GM21723 (cell line): ENCODE data around the gene EEF1AKMT4.
A peak's percentile ranks its signal among the peaks of the same experiment; 100 is the strongest.
"Not testable (repeated sequence)": the region's sequence is repeated elsewhere in the genome, so short reads cannot be mapped to it uniquely, and the experiment has no call there.

Experiments used
- ATAC-seq: cut with Tn5 transposase; IDR thresholded peaks from one replicate; pipeline ENCODE4 v1.9.1; 2021; ENCODE audit warnings: mild to moderate bottlenecking, moderate library complexity; ENCODE audit not compliant: unreplicated experiment

EEF1AKMT4 gene

DNA sequence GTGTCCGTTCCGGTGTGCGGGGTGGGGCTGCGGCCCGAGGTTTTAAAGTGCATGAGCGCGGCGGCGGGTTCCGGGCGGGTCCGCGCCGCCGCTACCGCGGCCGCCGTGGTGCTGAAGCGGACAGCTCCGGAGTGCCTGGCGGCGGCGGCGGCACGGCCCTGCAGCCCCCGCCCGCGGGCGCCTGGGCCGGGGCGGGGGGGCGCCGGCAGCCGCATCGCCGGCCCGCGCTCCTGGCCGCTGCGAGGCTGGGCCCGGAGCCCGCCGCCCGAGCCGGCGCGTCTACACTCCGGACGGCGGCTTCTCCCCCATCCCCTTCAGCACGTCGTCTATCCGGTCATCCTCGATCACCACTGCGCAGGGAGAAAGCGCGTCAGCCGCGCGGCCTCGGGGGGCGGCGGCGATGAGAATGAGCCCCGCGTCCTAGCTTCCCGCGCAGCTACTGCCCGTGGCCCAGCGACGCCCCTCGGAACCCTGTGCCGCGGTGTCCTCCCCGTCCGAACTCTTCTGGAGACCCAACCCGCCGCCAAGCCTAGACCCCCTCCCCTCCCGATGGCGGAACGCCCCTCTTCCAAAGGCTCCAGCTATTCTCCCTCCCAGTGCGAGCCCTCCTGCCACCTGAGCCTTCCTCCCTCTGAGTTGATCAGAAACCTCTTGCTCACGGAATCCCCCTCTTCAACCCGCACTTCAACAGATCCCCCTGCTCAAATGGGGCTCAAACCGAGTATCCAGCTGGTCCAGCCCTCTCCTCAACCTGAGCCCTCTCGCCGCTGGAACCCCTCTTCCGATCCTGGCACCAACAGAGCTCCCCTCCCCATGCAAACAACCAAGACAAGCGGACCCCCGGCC, 10.6 kb downstream of the EEF1AKMT4 start:
- no peak for ATAC-seq

DNA sequence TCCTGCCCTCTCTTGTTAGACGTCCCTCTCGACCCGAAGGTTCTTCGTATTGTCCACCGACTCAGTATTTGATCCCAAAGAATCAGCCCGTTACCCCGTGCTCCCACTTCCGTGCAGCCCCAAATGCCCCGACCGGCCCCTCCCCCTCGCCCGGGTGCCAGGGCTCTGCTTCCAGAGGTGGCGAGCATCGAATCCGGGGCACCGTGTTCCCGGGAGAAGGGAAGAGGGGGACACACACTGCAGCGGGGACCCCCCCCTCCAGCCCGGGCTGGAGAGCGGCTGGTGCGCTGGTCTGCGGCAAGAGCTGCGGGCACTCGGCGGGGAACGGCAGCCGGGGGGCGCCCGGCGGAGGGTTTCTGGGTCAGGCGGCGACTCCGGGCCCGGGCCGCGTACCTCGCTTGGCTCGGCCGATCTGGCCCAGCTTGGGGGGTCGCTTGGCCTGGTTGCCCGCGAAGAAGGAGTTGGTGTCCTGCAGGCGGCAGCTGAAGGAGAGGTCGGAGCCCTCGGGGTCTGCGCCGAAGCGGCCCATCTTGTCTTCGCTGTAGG, 11.3 kb downstream of the EEF1AKMT4 start:
- ATAC-seq = peak; percentile 15

DNA sequence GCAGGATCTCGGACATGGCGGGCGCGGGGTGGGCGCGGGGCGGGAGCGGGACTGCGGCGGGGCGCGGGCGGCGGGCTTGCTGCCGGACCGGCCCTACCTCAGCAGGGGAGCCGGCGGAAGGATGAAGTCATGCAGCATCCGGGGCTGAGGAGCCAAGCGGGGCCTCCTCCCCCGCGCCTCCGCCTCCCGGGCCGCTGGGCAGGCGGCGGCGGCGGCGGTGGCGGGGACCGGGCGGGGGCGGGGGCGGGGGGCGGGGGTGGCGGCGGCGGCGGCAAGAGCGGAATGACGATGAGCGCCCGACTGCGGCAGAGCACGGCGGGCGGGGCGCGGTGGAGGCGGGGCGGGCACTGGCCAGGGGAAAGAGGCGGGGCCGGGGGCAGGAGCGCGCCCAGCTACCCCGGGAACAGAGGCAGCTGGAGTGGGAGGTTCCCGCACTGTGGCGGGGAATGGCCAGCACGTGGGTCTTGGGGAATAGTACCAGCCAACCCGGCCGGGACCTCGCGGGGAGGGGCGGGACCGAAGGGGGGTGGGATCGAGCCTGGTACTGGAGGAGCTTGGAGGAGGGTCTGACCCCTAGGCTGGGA, 11.9 kb downstream of the EEF1AKMT4 start, which contains the start of gene CAMK2N2:
Gene CAMK2N2 (minus strand): TSS at position 284 of the 584 bp plus-strand sequence. CDS start 268 bp downstream, at position 16.
- ATAC-seq = peak; percentile 66

DNA sequence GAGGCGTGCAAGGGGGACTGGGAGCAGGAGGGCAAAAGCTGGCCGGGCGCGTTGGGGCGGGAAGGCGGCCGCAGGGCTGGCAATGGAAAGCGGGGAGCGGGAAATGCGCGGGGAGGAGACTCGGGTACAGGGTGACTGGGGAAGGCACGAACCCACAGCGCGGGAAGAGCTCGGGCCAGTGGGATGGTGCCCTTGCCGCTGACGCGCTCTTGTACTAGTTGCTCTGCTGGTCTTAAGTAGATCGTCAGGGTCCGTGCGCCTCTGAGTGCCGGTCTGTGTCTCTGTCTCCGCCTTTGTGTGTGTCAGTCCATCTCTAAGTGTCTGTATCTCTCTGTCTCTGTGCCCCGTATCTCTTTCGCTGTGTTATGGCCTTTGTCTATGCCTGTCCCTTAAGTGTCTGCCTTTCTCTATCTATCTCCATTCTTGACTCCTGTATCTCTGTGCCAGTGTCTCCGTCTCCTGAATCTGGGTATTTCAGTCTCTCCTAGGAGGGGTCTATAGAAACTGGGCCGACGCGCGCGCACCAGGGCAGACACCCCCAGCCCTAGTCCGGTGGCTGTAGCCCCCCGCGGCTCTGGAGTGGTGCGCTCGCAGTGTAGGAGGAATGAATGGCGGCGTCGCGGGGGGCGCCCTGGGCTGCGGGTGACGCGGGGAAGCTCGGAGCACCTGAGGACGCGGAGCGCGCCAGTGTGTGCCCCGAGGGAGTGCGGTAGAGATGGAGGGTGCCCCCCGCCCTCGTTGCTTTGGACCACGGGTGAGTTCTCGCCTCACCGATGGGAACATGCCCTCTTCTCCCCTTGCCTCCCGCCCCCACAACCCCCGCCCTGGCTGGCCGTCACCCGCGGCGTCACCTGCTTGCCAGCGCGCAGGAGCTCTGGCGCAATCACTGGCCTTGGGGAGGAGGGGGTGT, 12.6 kb downstream of the EEF1AKMT4 start:
- no peak for ATAC-seq

DNA sequence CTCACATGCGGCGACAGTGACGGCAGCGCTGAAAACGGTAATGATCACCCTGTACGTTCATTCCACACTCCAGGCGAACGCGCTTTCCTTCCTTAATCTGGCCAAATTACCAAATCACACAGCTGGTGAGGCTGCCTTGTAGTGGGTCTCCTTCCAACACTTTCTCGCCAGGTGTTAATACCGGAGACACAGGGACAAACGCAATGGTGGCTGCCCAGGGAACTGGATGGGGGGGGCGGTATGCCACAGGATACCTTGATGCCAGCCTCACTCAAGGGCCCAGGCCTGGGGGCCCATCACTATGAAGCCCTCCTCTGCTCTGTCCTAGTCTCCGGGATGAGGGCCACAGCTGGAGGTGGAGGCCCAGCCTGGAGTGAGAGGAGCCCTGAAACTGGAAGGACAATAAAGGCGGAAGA, 13.3 kb downstream of the EEF1AKMT4 start:
- ATAC-seq = no peak

DNA sequence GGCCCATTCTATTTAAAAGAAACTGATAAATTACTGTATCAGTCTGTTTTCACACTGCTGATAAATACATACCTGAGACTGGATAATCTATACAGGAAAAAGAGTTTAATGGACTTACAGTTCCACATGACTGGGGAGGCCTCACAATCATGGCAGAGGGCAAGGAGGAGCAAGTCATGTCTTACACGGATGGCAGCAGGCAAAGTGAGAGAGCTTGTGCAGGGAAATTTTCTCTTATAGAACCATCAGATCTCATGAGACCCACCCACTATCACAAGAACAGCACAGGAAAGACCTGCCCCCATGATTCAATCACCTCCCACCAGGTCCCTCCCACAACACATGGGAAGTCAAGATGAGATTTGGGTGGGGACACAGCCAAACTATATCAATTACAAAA, 17.8 kb downstream of the EEF1AKMT4 start:
- not testable (repeated sequence) for ATAC-seq

DNA sequence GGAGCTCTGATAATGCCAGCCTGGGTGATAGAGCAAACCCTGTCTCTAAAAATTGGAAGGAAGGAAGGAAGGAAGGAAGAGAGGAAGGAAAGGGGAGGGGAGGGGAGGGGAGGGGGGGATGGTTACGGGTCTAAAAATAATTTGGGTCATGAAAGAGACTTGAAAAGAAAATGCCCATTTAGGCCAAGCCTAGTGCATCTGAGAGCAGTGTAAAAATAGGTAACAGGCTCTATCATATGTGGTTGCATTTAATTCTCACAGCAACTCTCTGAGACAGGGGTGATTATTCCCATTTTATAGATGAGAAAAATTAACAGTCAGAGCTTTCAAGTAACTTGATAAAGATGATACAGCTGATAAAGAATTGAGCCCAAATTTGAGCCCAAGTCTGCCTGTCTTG, 22.8 kb downstream of the EEF1AKMT4 start:
- no peak for ATAC-seq

DNA sequence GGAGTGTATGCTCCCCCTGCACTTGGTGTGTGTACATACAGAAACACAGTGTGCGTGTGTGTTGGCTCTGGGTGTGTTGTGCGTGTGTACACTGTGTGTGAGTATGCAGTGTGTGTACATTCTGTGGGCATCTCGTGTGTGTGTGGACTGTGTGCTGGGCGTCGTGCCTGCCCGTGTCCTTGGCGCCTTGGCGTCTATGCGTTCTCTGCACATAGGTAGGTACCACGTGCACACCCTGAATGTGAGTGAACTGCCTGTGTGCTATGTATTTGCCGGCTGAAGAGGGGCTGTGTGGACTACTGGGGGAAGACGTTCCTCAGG, 25.9 kb downstream of the EEF1AKMT4 start:
- ATAC-seq = no peak

DNA sequence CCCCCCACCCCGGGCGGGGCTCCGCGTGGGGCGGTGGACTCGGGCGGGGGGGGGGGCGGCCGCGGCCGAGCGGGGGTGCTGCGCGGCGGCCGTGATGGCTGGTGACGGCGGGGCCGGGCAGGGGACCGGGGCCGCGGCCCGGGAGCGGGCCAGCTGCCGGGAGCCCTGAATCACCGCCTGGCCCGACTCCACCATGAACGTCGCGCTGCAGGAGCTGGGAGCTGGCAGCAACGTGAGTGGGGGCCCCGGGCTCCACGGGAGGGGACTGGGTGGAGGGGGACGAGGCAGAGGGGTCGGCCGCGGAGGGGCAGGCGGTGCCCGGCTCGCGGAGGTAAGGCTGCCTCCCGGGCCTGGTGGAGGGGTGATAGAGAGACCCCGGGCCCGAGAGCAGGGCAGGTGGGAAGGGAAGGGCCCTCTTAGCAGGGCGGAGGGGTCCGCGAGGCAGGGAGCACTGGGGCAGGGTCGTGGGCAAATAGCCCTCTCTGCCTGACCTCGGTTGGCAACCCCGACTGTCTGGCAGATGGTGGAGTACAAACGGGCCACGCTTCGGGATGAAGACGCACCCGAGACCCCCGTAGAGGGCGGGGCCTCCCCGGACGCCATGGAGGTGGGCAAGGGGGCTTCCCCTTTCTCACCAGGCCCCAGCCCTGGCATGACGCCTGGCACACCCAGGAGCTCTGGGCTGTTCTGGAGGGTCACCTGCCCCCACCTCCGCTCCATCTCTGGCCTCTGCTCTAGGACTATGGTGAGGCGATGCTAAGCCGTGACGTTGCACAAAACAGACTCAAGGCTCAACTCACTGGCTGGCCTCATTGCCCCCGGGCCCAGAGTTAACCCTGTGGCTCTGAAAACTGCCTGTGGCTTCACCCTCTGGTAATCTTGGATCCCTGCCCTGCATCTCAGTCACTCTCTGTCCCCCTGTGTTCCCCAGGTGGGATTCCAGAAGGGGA, 26.8 kb downstream of the EEF1AKMT4 start, which contains the start of gene ECE2:
Gene ECE2 (plus strand): TSS at position 62 of the 950 bp plus-strand sequence. CDS start 132 bp downstream, at position 194.
- ATAC-seq = no peak

DNA sequence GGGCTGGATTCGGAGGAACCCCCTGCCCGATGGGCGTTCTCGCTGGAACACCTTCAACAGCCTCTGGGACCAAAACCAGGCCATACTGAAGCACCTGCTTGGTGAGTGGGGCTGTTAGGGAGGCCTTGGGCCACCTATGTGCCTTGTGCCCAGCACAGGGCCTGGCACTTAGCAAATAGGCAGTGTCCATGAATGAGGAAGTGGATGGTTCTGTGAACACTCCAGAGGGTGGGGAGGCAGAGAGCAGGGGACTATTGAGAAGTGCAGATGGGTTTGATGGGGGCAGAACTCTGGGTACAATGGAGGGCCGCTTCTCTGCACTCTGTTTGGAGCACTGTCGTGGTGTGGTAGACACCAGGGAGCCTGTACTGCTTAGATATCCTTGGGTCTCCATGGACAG, 27.9 kb downstream of the EEF1AKMT4 start:
- ATAC-seq = no peak

DNA sequence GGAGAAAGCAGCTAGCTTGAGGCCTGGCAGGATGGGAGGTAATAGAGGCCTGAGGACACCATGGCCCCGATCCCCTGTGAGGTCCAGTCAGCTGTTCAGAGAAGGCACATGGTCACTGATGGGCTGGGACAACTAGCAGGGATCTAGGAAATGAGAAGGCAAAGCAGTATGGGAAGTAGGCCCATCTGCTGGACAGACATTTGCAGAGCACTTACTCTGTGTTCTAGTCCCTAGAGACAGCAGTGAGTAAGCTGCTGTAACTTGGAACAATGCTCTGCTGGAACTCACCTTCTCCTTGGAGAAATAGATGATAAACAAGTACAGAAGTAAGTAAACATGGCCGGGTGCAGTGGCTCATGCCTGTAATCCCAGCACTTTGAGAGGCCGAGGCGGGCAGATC, 33.5 kb downstream of the EEF1AKMT4 start:
- no peak for ATAC-seq

DNA sequence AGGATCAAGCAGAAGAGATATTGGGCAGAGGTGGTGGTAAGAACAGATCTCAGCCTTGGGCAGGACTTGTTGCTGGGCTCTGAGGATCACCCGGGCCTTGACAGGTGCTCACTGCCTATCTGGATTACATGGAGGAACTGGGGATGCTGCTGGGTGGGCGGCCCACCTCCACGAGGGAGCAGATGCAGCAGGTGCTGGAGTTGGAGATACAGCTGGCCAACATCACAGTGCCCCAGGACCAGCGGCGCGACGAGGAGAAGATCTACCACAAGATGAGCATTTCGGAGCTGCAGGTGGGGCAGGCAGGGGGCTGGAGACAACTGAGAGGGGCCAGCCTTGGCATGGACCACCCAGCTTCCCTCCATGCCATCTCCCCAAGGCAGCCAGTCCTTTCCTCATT, 34.2 kb downstream of the EEF1AKMT4 start:
- no peak for ATAC-seq

DNA sequence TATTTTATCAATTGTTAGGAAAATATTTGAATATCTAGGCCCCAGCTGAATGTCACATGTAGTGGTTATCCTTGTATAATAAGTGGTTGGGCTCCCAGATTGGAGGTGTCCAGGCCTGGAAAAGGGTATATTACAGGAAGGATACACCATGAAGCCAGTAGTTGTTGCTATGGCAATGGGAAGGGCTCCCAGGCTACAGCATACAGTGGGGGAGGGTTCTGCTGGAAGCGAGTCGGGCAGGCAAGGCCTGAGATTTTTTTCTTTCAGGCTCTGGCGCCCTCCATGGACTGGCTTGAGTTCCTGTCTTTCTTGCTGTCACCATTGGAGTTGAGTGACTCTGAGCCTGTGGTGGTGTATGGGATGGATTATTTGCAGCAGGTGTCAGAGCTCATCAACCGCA, 35.2 kb downstream of the EEF1AKMT4 start:
- no peak for ATAC-seq

DNA sequence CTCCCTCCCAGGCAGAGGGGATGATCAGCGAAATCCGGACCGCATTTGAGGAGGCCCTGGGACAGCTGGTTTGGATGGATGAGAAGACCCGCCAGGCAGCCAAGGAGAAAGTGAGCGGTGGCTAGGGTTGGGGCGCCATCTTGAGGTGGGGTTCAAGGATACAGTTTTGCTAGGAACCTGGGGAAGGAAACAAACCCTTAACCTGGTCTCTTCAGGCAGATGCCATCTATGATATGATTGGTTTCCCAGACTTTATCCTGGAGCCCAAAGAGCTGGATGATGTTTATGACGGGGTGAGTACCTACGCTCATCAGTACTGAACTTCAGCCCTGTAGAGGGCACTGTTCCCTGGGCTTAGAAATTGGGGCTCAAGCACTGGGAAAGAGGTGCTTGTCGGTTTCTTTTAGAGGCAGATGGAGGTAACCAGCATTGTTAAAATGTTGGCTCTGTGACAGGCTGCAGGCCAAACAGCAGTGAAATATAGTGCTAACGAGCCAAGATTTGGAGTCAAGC, 40.0 kb downstream of the EEF1AKMT4 start:
- peak; percentile 55 for ATAC-seq

DNA sequence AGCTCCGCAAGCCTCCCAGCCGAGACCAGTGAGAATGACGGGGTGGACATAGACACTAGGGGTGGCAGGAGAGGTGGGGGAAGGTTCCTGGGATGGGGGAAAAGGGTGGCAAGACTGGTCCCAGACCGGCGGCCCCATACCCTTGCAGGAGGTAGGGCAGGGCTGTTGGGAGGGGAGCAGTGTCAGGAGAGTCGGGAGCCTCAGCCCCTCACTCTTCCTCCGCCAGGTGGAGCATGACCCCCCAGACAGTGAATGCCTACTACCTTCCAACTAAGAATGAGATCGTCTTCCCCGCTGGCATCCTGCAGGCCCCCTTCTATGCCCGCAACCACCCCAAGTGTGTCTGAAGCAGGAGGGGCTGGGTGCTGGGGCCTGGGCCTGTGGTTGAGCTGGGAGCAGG, 40.9 kb downstream of the EEF1AKMT4 start:
- ATAC-seq = no peak

DNA sequence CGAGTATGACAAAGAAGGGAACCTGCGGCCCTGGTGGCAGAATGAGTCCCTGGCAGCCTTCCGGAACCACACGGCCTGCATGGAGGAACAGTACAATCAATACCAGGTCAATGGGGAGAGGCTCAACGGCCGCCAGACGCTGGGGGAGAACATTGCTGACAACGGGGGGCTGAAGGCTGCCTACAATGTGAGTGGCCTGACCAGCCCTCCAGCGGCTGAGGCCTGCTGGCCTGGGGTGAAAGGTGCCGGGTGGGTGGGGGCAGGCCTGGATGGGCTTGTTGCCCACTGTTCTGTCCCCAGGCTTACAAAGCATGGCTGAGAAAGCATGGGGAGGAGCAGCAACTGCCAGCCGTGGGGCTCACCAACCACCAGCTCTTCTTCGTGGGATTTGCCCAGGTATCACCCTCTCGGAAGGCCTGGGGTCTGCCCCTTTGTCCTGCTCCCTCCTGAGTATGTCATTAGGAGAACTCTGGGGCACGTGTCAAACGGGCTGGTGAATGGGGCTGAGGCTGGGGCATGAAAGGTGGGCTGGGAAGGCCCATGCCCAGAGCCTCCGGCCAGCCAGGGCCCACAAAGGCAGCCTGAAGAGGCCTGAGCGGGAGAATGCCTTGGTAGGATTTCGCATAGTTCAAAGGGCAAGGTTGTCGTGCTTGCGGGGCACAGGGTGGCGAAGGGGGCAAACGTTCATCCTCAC, 41.7 kb downstream of the EEF1AKMT4 start:
- no peak for ATAC-seq

DNA sequence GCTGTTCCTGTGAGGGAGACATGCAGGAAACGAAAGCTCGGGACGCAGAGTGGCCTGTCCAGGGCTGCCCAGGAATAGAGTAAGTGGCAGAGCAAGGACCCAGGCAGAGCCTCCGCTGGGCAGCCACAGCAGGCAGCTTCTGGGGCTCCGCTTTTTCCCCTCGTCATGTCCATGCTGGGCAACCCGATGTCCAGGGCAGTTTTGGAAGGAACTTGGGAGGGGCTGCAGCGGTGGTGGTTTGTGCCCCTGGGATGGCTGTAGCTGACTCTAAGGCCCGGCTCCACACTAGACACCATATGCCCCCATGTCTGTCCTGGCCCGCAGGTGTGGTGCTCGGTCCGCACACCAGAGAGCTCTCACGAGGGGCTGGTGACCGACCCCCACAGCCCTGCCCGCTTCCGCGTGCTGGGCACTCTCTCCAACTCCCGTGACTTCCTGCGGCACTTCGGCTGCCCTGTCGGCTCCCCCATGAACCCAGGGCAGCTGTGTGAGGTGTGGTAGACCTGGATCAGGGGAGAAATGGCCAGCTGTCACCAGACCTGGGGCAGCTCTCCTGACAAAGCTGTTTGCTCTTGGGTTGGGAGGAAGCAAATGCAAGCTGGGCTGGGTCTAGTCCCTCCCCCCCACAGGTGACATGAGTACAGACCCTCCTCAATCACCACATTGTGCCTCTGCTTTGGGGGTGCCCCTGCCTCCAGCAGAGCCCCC, 42.4 kb downstream of the EEF1AKMT4 start:
- no peak for ATAC-seq

DNA sequence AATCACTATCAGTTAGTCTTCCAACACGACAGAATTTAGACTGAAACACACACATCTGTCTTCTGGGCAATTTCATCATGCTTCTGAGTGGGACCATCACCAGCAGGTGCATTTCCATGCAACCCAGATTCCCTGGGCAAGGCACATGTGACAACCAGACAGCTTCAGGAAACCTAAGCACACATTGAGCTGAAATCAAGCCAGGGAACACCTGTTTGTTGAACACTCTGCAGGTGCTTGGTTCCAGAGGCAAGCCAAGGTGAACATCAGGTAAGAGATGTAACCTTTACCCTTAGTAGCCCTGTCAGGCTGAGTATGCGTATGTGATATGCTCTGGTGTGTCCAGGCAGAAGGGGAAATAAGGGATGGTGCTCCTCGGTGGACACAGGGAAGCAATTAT, 46.3 kb downstream of the EEF1AKMT4 start:
- ATAC-seq = no peak

DNA sequence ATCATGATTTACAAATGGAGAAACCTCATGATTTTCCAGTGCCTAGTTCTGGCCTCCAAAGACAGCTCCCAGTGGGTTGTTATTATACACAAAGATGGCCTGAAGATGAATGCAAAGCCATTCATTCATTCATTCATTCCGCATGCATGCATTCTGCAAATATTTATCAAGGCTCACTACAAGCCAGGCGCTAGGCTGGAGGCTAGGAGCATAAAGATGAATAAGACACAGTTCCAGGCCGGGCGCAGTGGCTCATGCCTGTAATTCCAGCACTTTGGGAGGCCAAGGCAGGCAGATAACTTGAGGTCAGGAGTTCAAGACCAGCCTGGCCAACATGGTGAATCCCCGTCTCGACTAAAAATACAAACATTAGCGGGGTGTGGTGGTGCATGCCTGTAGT, 47.1 kb downstream of the EEF1AKMT4 start:
- no peak for ATAC-seq
